ENCODE data around the gene CXorf65.

- TF ChIP-seq POLR2A (IDR thresholded peaks at IDR 0.05; ENCODE audit: low read depth, low read length) (no peak), TAF1 (IDR thresholded peaks at IDR 0.05; ENCODE audit: borderline replicate concordance, low read depth, low read length) (no peak), POLR2AphosphoS5 (IDR thresholded peaks at IDR 0.05; ENCODE audit: low read depth, low read length) (no peak)
Measured at GRCh38 chrX:71128166-71128833, 21.8 kb upstream of the CXorf65 start.
